H9 (cell line): ENCODE data around the gene EFCAB5. TPM values are rescaled to one million over a fixed set of nuclear protein-coding genes. Genes with fewer than 3 reads are reported as not detected.

ENCODE experiments used
- DNase-seq: peaks from one replicate; pipeline ENCODE4 v3.0.0-alpha.2; 2017
- H2AFZ ChIP-seq: one replicate; pipeline ENCODE4 v1.6.1; 2013; ENCODE audit warnings: mild to moderate bottlenecking, low read length, control low read depth, moderate library complexity
- H2AK5ac ChIP-seq: 2 replicates; pipeline ENCODE4 v1.6.1; 2013; ENCODE audit warnings: low read length, control low read depth, mixed read lengths; ENCODE audit not compliant: insufficient read length
- H2BK120ac ChIP-seq: one replicate; pipeline ENCODE4 v1.6.1; 2013; ENCODE audit warnings: low read depth, mild to moderate bottlenecking, low read length, control low read depth, inconsistent platforms; ENCODE audit not compliant: poor library complexity, severe bottlenecking
- H2BK12ac ChIP-seq: 2 replicates; pipeline ENCODE4 v1.6.1; 2013; ENCODE audit warnings: low read length, control low read depth, mixed read lengths, low read depth; ENCODE audit not compliant: insufficient read length
- H2BK15ac ChIP-seq: 2 replicates; pipeline ENCODE4 v1.6.1; 2013; ENCODE audit warnings: low read depth, low read length, control low read depth
- H2BK20ac ChIP-seq: one replicate; pipeline ENCODE4 v1.6.1; 2013; ENCODE audit warnings: low read depth, mild to moderate bottlenecking, low read length, control low read depth, inconsistent platforms; ENCODE audit not compliant: poor library complexity, severe bottlenecking
- H2BK5ac ChIP-seq: 2 replicates; pipeline ENCODE4 v1.6.1; 2013; ENCODE audit warnings: low read length, control low read depth, mixed read lengths; ENCODE audit not compliant: insufficient read length
- H3K14ac ChIP-seq: 2 replicates; pipeline ENCODE4 v1.6.1; 2013; ENCODE audit warnings: low read length, control low read depth; ENCODE audit not compliant: insufficient read depth
- H3K18ac ChIP-seq: 2 replicates; pipeline ENCODE4 v1.6.1; 2013; ENCODE audit warnings: low read depth, mild to moderate bottlenecking, mixed read lengths, low read length, control low read depth; ENCODE audit not compliant: insufficient read length
- H3K23ac ChIP-seq: 2 replicates; pipeline ENCODE4 v1.6.1; 2013; ENCODE audit warnings: low read length, control low read depth, mixed read lengths, low read depth; ENCODE audit not compliant: insufficient read length
- H3K23me2 ChIP-seq: 2 replicates; pipeline ENCODE4 v1.6.1; 2013; ENCODE audit warnings: low read depth, mild to moderate bottlenecking, mixed read lengths, low read length, control low read depth; ENCODE audit not compliant: insufficient read length, poor library complexity, severe bottlenecking
- H3K27ac ChIP-seq: 2 replicates; pipeline ENCODE4 v1.5.1; 2013; ENCODE audit warnings: low read length, control low read depth, mixed read lengths, low read depth; ENCODE audit not compliant: insufficient read length
- H3K27me3 ChIP-seq: 2 replicates; pipeline ENCODE4 v1.6.1; 2013; ENCODE audit warnings: low read length, control low read depth, inconsistent platforms; ENCODE audit not compliant: insufficient read depth
- H3K4ac ChIP-seq: 2 replicates; pipeline ENCODE4 v1.6.1; 2013; ENCODE audit warnings: low read depth, mild to moderate bottlenecking, control low read depth, inconsistent platforms, low read length, moderate library complexity
- H3K4me1 ChIP-seq: 2 replicates; pipeline ENCODE4 v1.6.1; 2013; ENCODE audit warnings: low read length, control low read depth, inconsistent platforms; ENCODE audit not compliant: insufficient read depth
- H3K4me2 ChIP-seq: 2 replicates; pipeline ENCODE4 v1.6.1; 2013; ENCODE audit warnings: low read length, control low read depth, mixed read lengths; ENCODE audit not compliant: insufficient read length, insufficient read depth
- H3K56ac ChIP-seq: 2 replicates; pipeline ENCODE4 v1.6.1; 2013; ENCODE audit warnings: low read depth, mild to moderate bottlenecking, mixed read lengths, low read length, control low read depth; ENCODE audit not compliant: insufficient read length
- H3K79me1 ChIP-seq: 2 replicates; pipeline ENCODE4 v1.6.1; 2013; ENCODE audit warnings: low read depth, mild to moderate bottlenecking, moderate library complexity, low read length, control low read depth, inconsistent platforms; ENCODE audit not compliant: insufficient read depth, poor library complexity, severe bottlenecking
- H3K79me2 ChIP-seq: 2 replicates; pipeline ENCODE4 v1.6.1; 2013; ENCODE audit warnings: low read length, control low read depth, inconsistent platforms; ENCODE audit not compliant: insufficient read depth
- H3K9ac ChIP-seq: 2 replicates; pipeline ENCODE4 v1.6.1; 2013; ENCODE audit warnings: low read length, control low read depth, mixed read lengths; ENCODE audit not compliant: insufficient read length; ENCODE audit errors: extremely low read depth
- H3K9me3 ChIP-seq: one replicate; pipeline ENCODE4 v1.6.1; 2013; ENCODE audit warnings: low read depth, low read length, inconsistent platforms; ENCODE audit not compliant: control insufficient read depth
- H3T11ph ChIP-seq: one replicate; pipeline ENCODE4 v1.6.1; 2013; ENCODE audit warnings: mild to moderate bottlenecking, low read length, control low read depth, inconsistent platforms
- H4K20me1 ChIP-seq: one replicate; pipeline ENCODE4 v1.6.1; 2013; ENCODE audit not compliant: control insufficient read depth, insufficient read length, insufficient read depth
- H4K5ac ChIP-seq: 2 replicates; pipeline ENCODE4 v1.6.1; 2013; ENCODE audit warnings: low read depth, mild to moderate bottlenecking, mixed read lengths, low read length, control low read depth; ENCODE audit not compliant: insufficient read length
- H4K8ac ChIP-seq: replicated peaks from 2 replicates; pipeline ENCODE4 v1.6.1; 2013; ENCODE audit warnings: low read length, control low read depth, mixed read lengths, low read depth; ENCODE audit not compliant: insufficient read length
- H4K91ac ChIP-seq: 2 replicates; pipeline ENCODE4 v1.6.1; 2013; ENCODE audit warnings: low read depth, mild to moderate bottlenecking, moderate library complexity, mixed read lengths, low read length, control low read depth; ENCODE audit not compliant: insufficient read length
- H3K27ac Mint-ChIP-seq, 3 experiments: 2 replicates in 2 of 3; 3 replicates in 1 of 3; pipeline ENCODE4 v1.8.0; 2020 to 2021; ENCODE audit warnings: mixed read lengths in 3 of 3, mild to moderate bottlenecking in 1 of 3, moderate library complexity in 1 of 3
- H3K27me3 Mint-ChIP-seq: 2 replicates; pipeline ENCODE4 v1.8.0; 2021; ENCODE audit warnings: low read depth, mild to moderate bottlenecking, moderate library complexity, mixed read lengths
- H3K36me3 Mint-ChIP-seq, 3 experiments: 2 replicates in 2 of 3; 3 replicates in 1 of 3; pipeline ENCODE4 v1.8.0; 2020 to 2021; ENCODE audit warnings: low read depth in 3 of 3, mixed read lengths in 3 of 3; ENCODE audit not compliant: insufficient read depth in 1 of 3
- H3K4me1 Mint-ChIP-seq, 2 experiments: 2 replicates each; pipeline ENCODE4 v1.8.0; 2020; ENCODE audit warnings: mixed read lengths in 2 of 2
- H3K4me3 Mint-ChIP-seq, 2 experiments: 2 replicates in 1 of 2; 3 replicates in 1 of 2; pipeline ENCODE4 v1.8.0; 2020 to 2021; ENCODE audit warnings: mild to moderate bottlenecking in 2 of 2, mixed read lengths in 2 of 2, moderate library complexity in 1 of 2
- H3K9me3 Mint-ChIP-seq, 2 experiments: 2 replicates in 1 of 2; 3 replicates in 1 of 2; pipeline ENCODE4 v1.8.0; 2020; ENCODE audit warnings: mild to moderate bottlenecking in 2 of 2, mixed read lengths in 2 of 2, moderate library complexity in 1 of 2
- CTCF ChIP-seq: fragments of 200-600 bp; sonication (generic); conservative IDR thresholded peaks from 3 replicates; pipeline ENCODE4 v1.8.0; 2021; ENCODE audit warnings: antibody characterized with exemption, mild to moderate bottlenecking
- WGBS: extraction: QIAGEN DNeasy Blood & Tissue Kit; methylation state at CpG from one replicate; pipeline ENCODE4 v1.1.7; 2013; ENCODE audit warnings: missing lambda C conversion rate, low lambda C conversion rate, mixed read lengths; ENCODE audit not compliant: insufficient read length; ENCODE audit errors: extremely low coverage; 5-methylcytosine and 5-hydroxymethylcytosine counted together
- total RNA-seq: library from RNA; stranded (reverse); gene quantifications from 2 replicates; pipeline ENCODE4 v1.2.1, GENCODE V29; 2021

Gene EFCAB5
- total RNA-seq, 1 experiment from 2014 or later: not detected

DNA sequence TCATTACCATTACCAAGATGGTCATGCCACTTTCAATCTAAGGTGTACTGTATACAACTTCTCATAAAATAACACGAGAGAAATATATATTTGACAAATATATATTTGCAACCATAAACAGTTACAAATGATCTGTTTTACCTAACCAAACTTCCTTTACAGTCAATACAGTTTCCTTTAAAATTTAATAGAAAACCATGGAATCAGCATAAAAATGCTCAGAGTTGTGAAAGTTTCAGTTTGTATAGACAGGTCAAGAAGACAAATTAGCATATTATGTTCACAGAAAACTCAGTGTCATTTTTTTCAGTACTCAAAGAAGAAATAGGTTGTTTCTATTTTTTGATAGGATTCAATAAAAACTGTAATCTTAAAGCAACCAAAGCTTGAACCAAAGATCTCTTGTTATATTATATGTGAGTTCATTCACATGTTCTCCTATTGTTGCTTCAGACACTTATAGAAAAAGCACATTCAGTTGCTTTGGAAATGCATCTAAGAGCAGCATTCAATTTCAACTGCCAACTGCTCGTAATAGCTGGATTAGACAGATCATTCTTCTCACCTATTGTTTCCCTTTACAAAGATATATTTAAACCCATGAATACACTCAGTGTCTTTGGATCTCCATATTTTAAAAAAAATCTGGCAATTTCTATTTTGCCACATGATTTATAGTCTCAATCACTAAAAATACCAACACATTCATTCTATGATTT is 26.5 kb upstream of the EFCAB5 start:
- no peak overlapping the region for H2AFZ ChIP-seq
- no peak for TF ChIP-seq CTCF
- no peaks in the 10 kb centered on the region for H3K9me3 ChIP-seq
- H2BK15ac ChIP-seq: no peak overlapping the region
- no peaks in the 10 kb centered on the region for H3K23me2 ChIP-seq
- H2AK5ac ChIP-seq: no peak overlapping the region
- DNase-seq: no peak
- H3K79me2 ChIP-seq: peaks cover 2% of the 10 kb centered on the region; the same call in 1 of the 2 replicates
- H2BK12ac ChIP-seq: no peak overlapping the region
- H3K4me2 ChIP-seq: no peak overlapping the region
- no peak overlapping the region for H3K9ac ChIP-seq
- no peak overlapping the region for H3K18ac ChIP-seq
- H2BK5ac ChIP-seq: no peak overlapping the region
- H3K4ac ChIP-seq: no peak overlapping the region
- no CpG with 5 or more reads among the region's 2 CpGs for WGBS
- H3T11ph ChIP-seq: no peak overlapping the region
- H3K4me1 ChIP-seq: no peaks in the 10 kb centered on the region
- H3K27ac ChIP-seq: no peak overlapping the region
- no peak overlapping the region for H3K23ac ChIP-seq
- H3K4me3 Mint-ChIP-seq: no peak overlapping the region
- no peak overlapping the region for H3K14ac ChIP-seq
- no peaks in the 10 kb centered on the region for H4K20me1 ChIP-seq
- peaks cover 0 to 6% of the 10 kb centered on the region in 2 experiments; a peak in 2 of 4 replicates for H3K4me1 Mint-ChIP-seq
- H4K8ac ChIP-seq: no peak overlapping the region
- no peaks in the 10 kb centered on the region for H3K27me3 Mint-ChIP-seq
- H3K36me3 Mint-ChIP-seq: no peaks in the 10 kb centered on the region
- peaks cover 5% of the 10 kb centered on the region for H3K79me1 ChIP-seq
- H2BK20ac ChIP-seq: no peak overlapping the region
- H2BK120ac ChIP-seq: no peak overlapping the region
- no peak overlapping the region for H4K91ac ChIP-seq
- H3K27me3 ChIP-seq: no peaks in the 10 kb centered on the region
- H4K5ac ChIP-seq: no peak overlapping the region
- H3K56ac ChIP-seq: no peak overlapping the region
- no peaks in the 10 kb centered on the region for H3K9me3 Mint-ChIP-seq
- no peak overlapping the region for H3K27ac Mint-ChIP-seq
